GM12865 (cell line): ENCODE data around the gene PDE8A.
"Not testable (repeated sequence)": the region's sequence is repeated elsewhere in the genome, so short reads cannot be mapped to it uniquely, and the experiment has no call there.

Experiments
- DNase-seq: peaks from one replicate; pipeline ENCODE4 v3.0.0; 2010; ENCODE audit warnings: low read depth
- H3K4me3 ChIP-seq: 2 replicates; pipeline ENCODE4 v1.5.1; 2011; ENCODE audit warnings: mild to moderate bottlenecking, low read depth, low read length, control low read depth
- TF ChIP-seq, protein P1 (sequence below): IDR thresholded peaks from 2 replicates; pipeline ENCODE4 v1.5.1; 2011; ENCODE audit warnings: low read length, control low read depth, low read depth, inconsistent platforms; ENCODE audit not compliant: insufficient read depth; ENCODE audit errors: missing control alignments

The PDE8A gene

DNA sequence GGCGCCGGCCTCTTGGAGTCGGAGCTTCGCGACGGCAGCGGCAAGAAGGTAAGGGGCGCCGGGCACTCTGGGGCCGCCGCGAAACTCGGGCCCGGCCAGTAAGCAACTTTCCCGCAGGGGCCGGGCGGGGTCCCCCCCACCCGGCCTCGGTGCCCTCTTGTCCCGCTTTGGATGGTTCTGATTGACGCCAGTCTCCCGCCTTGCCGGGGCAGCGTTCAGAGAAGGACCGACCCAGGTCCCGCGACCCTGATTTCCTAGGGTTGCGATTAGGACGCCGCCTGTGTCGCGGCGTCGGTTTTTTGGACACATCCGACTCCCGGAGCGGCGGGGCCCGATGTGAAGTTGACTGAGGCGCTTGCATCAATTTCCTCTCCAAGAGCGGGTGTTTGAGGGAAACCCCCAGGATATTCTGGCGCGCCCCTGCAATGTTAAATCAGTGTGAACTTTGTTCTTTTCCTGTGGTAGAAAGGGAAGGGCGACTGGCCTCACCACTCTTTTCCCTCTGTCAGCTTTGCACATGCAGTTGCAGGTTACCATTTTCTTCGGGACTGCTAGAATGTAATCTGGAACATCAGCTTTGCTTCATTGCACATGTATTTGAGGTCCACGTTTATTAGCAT is 755 bp downstream of the PDE8A start:
- peak; percentile 64 for DNase-seq
- TF ChIP-seq, protein P1, sequence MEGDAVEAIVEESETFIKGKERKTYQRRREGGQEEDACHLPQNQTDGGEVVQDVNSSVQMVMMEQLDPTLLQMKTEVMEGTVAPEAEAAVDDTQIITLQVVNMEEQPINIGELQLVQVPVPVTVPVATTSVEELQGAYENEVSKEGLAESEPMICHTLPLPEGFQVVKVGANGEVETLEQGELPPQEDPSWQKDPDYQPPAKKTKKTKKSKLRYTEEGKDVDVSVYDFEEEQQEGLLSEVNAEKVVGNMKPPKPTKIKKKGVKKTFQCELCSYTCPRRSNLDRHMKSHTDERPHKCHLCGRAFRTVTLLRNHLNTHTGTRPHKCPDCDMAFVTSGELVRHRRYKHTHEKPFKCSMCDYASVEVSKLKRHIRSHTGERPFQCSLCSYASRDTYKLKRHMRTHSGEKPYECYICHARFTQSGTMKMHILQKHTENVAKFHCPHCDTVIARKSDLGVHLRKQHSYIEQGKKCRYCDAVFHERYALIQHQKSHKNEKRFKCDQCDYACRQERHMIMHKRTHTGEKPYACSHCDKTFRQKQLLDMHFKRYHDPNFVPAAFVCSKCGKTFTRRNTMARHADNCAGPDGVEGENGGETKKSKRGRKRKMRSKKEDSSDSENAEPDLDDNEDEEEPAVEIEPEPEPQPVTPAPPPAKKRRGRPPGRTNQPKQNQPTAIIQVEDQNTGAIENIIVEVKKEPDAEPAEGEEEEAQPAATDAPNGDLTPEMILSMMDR: no peak
- H3K4me3 ChIP-seq: peak overlapping the region; percentile 76

DNA sequence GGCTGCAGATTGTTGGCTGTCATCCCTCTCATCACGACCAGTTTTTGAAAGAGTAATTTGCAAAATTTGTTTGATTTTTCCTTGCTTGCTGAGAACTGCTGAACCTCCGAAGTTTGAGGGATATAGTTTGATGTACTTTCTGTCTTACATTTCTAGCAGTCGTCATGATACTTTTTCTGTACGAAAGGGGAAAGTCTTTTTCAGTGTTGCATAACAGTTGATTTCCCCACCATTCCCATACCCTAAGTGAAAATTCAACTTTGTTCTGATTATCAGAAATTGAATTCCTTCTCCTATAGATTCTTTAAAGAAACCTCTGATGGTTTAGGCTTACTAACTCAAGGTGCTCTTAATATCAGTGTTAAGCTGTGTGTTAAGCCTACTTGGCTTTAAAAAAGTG is 1.6 kb downstream of the PDE8A start:
- peak overlapping the region; percentile 7; the same call in 1 of the 2 replicates for H3K4me3 ChIP-seq
- no peak for DNase-seq
- TF ChIP-seq, protein P1: no peak

DNA sequence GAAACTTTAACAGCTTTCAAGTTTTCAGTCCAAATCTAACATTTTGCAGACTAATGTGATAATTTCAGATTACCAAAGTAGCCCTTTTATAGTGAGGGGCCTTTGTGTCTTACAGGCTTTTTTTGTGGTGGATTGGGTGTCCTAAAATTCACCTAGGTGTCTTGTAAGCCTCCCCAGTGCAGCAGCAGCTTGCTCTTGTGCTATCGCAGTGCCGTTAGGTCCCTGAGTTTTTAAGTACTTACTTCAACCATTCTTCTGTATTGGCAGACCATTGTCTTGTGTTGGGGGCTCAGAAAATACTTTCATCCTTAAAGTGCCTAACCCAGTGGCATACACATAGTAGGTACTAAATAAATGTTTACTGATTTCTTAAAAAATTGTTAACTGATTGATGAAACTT is 2.1 kb downstream of the PDE8A start:
- TF ChIP-seq, protein P1: no peak
- H3K4me3 ChIP-seq: no peak overlapping the region; the same call in 1 of the 2 replicates
- DNase-seq: no peak

DNA sequence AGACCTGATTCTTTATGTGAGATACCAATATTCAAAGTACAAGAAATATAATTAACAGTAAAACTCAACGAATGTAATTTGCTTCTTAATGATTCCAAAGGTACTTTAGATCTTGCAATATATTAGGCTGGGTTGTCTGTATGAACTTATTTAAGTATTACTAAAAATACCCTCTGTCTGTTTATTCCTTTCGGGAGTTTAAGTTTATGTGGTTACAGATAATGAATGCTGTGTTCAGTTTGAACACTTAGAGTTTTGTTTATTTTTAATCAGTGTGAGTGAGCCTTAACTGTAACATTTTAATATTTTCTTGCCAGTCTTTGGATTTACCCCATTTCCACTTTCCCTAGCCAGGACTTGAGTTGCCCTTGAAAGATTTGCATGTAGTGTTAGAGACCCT is 3.5 kb downstream of the PDE8A start:
- H3K4me3 ChIP-seq: no peak overlapping the region
- DNase-seq: no peak
- TF ChIP-seq, protein P1: no peak

DNA sequence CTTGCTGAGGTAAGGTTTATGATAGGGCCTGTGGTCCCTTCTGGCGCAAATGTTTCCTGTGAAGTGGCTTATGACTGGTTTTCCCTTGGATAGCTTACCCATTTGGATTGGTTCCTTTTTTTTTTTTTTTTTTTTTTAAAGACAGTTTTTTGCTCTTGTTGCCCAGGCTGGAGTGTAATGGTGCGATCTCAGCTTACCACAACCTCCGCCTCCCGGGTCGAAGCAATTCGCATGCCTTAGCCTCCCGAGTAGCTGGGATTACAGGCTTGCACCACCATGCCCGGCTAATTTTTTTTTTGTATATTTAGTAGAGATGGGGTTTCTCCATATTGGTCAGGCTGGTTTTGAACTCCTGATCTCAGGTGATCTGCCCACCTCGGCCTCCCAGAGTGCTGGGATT is 5.7 kb downstream of the PDE8A start:
- DNase-seq: not testable (repeated sequence)

DNA sequence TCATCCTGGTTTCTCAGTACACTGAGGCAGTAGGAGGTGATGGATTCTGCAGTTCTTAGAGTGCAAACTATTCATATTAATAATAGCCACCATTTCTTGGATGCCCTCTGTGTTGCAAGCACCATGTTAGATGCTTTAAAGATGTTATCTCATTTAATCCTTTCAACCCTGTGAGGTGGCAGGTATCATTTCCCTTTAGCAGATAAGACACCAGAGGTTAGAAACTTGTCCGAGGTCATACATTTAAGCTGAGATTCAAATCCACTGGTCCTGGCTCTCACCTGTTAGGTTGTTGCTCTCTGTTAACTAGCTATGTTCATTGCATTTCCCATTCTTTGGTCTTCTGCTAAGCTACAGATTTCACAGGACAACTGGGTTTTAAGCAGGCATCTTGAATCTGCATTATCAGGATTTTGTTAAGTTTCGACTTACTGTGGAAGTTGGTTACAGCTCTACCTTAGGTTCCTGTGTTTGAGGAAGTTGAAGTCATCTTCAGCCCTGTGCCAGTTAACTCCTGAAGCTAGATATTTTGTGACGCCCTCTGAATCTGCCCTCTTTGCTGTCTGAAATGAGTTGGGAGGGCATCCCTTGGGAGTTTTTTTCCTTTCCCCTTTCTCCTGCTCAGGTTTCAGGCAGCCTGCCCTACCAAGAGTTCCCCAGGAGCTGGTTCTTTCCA is 6.4 kb downstream of the PDE8A start:
- H3K4me3 ChIP-seq: no peak overlapping the region

More for the DNA sequence above, 5.7 kb downstream of the PDE8A start:
- not testable (repeated sequence) for H3K4me3 ChIP-seq

DNA sequence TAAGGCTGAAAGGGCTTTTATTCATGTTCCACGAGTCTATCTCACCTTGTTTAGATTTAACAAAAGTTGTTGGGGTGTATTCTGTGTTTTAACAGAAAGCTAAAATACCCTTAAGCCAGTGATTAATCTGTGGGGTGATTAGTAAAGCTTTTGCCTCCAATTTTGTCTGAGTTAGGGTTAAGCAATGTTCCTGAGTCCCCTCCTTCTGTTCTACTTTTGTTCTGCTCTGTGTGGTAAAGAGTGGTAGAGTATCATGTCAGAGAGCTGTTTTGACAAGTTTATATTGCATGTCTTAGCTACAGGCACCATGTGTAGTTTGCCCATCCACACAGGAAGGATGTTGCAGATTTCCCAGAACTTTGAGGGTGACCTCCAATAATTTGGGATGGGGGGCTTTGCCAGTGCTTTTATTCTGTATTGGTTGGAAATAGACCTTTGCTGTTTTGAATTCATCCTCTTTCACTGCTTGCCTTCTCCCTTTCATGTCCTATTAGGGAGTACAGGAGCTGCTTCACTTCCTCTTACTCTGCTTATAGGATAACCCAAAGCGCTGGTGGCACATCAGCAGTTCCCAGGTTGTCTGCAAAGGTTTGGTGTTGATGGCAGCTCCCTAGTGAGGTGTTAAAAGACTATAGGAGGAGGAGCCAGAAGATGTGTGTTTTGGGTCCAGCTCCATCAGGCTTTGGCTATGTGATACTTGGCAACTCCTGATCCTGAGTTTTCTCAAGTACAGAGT is 7.4 kb downstream of the PDE8A start:
- no peak for DNase-seq
- TF ChIP-seq, protein P1: no peak
- no peak overlapping the region for H3K4me3 ChIP-seq

More for the DNA sequence above, 6.4 kb downstream of the PDE8A start:
- TF ChIP-seq, protein P1: no peak
- DNase-seq: no peak
